Sigmoid colon (tissue), 7 donors: ENCODE data around the gene ACOX1. TPM values are rescaled to one million over a fixed set of nuclear protein-coding genes. Genes with fewer than 3 reads are reported as not detected.

Experiments
- DNase-seq: peaks from one replicate; pipeline ENCODE4 v3.0.0-alpha.2; 2019
- H3K27ac ChIP-seq, 4 donors: fragments of 200-600 bp; sonication (generic); one replicate each; pipeline ENCODE4 v1.5.1; 2016 to 2019; ENCODE audit warnings: mild to moderate bottlenecking in 1 of 4
- H3K27me3 ChIP-seq, 3 donors: fragments of 200-600 bp; sonication (generic); one replicate each; pipeline ENCODE4 v1.5.1; 2019; ENCODE audit warnings: mild to moderate bottlenecking in 1 of 3
- H3K36me3 ChIP-seq, 4 donors: fragments of 200-600 bp; sonication (generic); one replicate each; pipeline ENCODE4 v1.5.1; 2016 to 2019
- H3K4me1 ChIP-seq, 4 donors: fragments of 200-600 bp; sonication (generic); one replicate each; pipeline ENCODE4 v1.5.1; 2017 to 2019
- H3K4me3 ChIP-seq, 4 donors: fragments of 200-600 bp; sonication (generic); one replicate each; pipeline ENCODE4 v1.5.1; 2017 to 2019; ENCODE audit warnings: mild to moderate bottlenecking in 2 of 4, moderate library complexity in 1 of 4
- H3K9me3 ChIP-seq, 4 donors: fragments of 200-600 bp in 3 of 4; sonication (generic) in 3 of 4; one replicate each; pipeline versions ENCODE4 v1.5.1 to v1.6.1; 2013 to 2019
- CTCF ChIP-seq, 4 experiments: fragments of 450-650 bp in 3 of 4; fragments of 200-600 bp in 1 of 4; IDR thresholded peaks; one replicate each; pipeline ENCODE4 v1.5.1; 2016 to 2019; ENCODE audit warnings: antibody characterized with exemption in 4 of 4, mild to moderate bottlenecking in 3 of 4, moderate library complexity in 2 of 4
- EP300 ChIP-seq, 4 donors: sonication (generic); formaldehyde crosslinking; IDR thresholded peaks; one replicate each; pipeline ENCODE4 v1.6.1; 2017; ENCODE audit warnings: antibody characterized with exemption in 4 of 4
- POLR2A ChIP-seq, 2 donors: fragments of 450-650 bp; IDR thresholded peaks; one replicate each; pipeline ENCODE4 v1.6.1; 2016; ENCODE audit warnings: antibody characterized with exemption in 2 of 2, mild to moderate bottlenecking in 2 of 2, moderate library complexity in 2 of 2
- POLR2AphosphoS5 ChIP-seq, 4 donors: sonication (generic); formaldehyde crosslinking; IDR thresholded peaks; one replicate each; pipeline ENCODE4 v1.6.1; 2017; ENCODE audit warnings: antibody characterized with exemption in 4 of 4
- WGBS, 2 donors: extraction: QIAGEN DNeasy Blood & Tissue Kit; methylation state at CpG; one replicate each; pipeline ENCODE4 v1.1.7; 2013; 5-methylcytosine and 5-hydroxymethylcytosine counted together
- intact Hi-C: fragments of 100-400 bp; cut with DNase I; formaldehyde crosslinking; loops from one replicate; pipeline ENCODE4 v1.15.1; 2023
- polyA plus RNA-seq, 3 donors: library from polyadenylated mRNA; stranded (reverse); fragments of 200-250 nt; gene quantifications; one replicate each; pipeline ENCODE4 v1.2.3, GENCODE V29; 2013
- total RNA-seq, 4 donors: library from RNA; depleted of rRNA; stranded (reverse); fragments of >200 nt; gene quantifications; one replicate each; pipeline ENCODE4 v1.1.0, GENCODE V29; 2016
- donor health status: healthy with polysubstance abuse.
- donor health status: Bipolar disorder and iron deficiency.
- donor health status: healthy.

ACOX1 gene
- total and polyA plus RNA-seq, 7 donors, result 31.3 to 93.2 (median 34.6) TPM

- Histone ChIP-seq H3K27ac (no peak overlapping the region), H3K27me3 (no peaks in the 10 kb centered on the region), H3K4me3 (no peak overlapping the region), H3K9me3 (no peaks in the 10 kb centered on the region), H3K4me1 (no peaks in the 10 kb centered on the region), H3K36me3 (peaks cover 0 to 27% (median 0%) of the 10 kb centered on the region in 4 donors)
- intact Hi-C loops, result no loop called here
- WGBS, 2 donors, result 95 to 96% methylated on average over 22 of the region's 22 CpGs
- TF ChIP-seq CTCF (IDR thresholded peaks at IDR 0.05) (no peak), EP300 (IDR thresholded peaks at IDR 0.05) (no peak), POLR2A (IDR thresholded peaks at IDR 0.05) (no peak), POLR2AphosphoS5 (IDR thresholded peaks at IDR 0.05) (no peak)
- no peak for DNase-seq
These were observed 59.4 kb downstream of the ACOX1 start for GRCh38 chr17:75919611-75920010.

- TF ChIP-seq EP300 (IDR thresholded peaks at IDR 0.05) (no peak), POLR2A (IDR thresholded peaks at IDR 0.05) (no peak), CTCF (IDR thresholded peaks at IDR 0.05) (no peak), POLR2AphosphoS5 (IDR thresholded peaks at IDR 0.05) (no peak)
- Histone ChIP-seq H3K36me3 (peaks cover 0 to 39% (median 9%) of the 10 kb centered on the region in 4 donors), H3K4me3 (no peak overlapping the region), H3K27me3 (no peaks in the 10 kb centered on the region), H3K27ac (no peak overlapping the region), H3K9me3 (no peaks in the 10 kb centered on the region), H3K4me1 (no peaks in the 10 kb centered on the region)
- intact Hi-C loops, result no loop called here
- no peak for DNase-seq
- WGBS, 2 donors, result 96% methylated on average over 31 of the region's 31 CpGs
These were observed 61.0 kb downstream of the ACOX1 start for GRCh38 chr17:75917917-75918445.

GRCh38 chr17:75917141-75917916 is 61.6 kb downstream of the ACOX1 start:
- H3K4me1 ChIP-seq, result no peaks in the 10 kb centered on the region
- TF ChIP-seq POLR2AphosphoS5 (IDR thresholded peaks at IDR 0.05) (no peak), POLR2A (IDR thresholded peaks at IDR 0.05) (no peak), EP300 (IDR thresholded peaks at IDR 0.05) (no peak), CTCF (IDR thresholded peaks at IDR 0.05) (no peak)
- H3K27ac ChIP-seq, result no peak overlapping the region
- H3K4me3 ChIP-seq, result no peak overlapping the region
- no peaks in the 10 kb centered on the region for H3K9me3 ChIP-seq
- no peak for DNase-seq
- intact Hi-C loops, result no loop called here
- peaks cover 0 to 35% (median 9%) of the 10 kb centered on the region in 4 donors for H3K36me3 ChIP-seq
- WGBS, 2 donors, result 84 to 89% methylated on average over 23 of the region's 23 CpGs
- no peaks in the 10 kb centered on the region for H3K27me3 ChIP-seq

GRCh38 chr17:75915268-75915667 is 63.7 kb downstream of the ACOX1 start:
- no peaks in the 10 kb centered on the region for H3K4me1 ChIP-seq
- H3K27me3 ChIP-seq, result no peaks in the 10 kb centered on the region
- no peak for DNase-seq
- no peaks in the 10 kb centered on the region for H3K9me3 ChIP-seq
- WGBS, 2 donors, result 85 to 91% methylated on average over 8 of the region's 8 CpGs
- H3K27ac ChIP-seq, result no peak overlapping the region
- TF ChIP-seq POLR2A (IDR thresholded peaks at IDR 0.05), result no peak
- TF ChIP-seq POLR2AphosphoS5 (IDR thresholded peaks at IDR 0.05), result no peak
- TF ChIP-seq EP300 (IDR thresholded peaks at IDR 0.05), result no peak
- TF ChIP-seq CTCF (IDR thresholded peaks at IDR 0.05), result no peak
- H3K36me3 ChIP-seq, result peaks cover 0 to 40% (median 9%) of the 10 kb centered on the region in 4 donors
- H3K4me3 ChIP-seq, result no peak overlapping the region
- intact Hi-C loops, result no loop called here
